ENCODE results near the gene LRBA.
"Not testable (repeated sequence)": the region's sequence is repeated elsewhere in the genome, so short reads cannot be mapped to it uniquely, and the experiment has no call there.

DNA sequence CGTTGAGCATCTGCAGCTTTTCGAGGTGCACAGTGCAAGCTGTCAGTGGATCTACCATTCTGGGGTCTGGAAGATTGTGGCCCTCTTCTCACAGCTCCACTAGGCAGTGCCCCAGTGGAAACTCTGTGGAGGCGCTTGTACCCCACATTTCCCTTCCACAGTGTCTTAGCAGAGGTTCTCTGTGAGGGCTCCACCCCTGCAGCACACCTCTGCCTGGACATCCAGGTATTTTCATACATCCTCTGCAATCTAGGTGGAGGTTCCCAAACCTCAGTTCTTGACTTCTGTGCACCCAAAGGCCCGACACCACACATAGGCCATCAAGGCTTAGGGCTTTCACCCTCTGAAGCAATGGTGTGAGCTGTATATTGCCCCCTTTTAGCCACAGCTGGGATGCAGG lies 57.1 kb downstream of the LRBA start:
- TF ChIP-seq, protein P1, sequence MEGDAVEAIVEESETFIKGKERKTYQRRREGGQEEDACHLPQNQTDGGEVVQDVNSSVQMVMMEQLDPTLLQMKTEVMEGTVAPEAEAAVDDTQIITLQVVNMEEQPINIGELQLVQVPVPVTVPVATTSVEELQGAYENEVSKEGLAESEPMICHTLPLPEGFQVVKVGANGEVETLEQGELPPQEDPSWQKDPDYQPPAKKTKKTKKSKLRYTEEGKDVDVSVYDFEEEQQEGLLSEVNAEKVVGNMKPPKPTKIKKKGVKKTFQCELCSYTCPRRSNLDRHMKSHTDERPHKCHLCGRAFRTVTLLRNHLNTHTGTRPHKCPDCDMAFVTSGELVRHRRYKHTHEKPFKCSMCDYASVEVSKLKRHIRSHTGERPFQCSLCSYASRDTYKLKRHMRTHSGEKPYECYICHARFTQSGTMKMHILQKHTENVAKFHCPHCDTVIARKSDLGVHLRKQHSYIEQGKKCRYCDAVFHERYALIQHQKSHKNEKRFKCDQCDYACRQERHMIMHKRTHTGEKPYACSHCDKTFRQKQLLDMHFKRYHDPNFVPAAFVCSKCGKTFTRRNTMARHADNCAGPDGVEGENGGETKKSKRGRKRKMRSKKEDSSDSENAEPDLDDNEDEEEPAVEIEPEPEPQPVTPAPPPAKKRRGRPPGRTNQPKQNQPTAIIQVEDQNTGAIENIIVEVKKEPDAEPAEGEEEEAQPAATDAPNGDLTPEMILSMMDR (IDR thresholded peaks at IDR 0.05; ENCODE audit: extremely low read depth in 1 of 2, insufficient read depth in 1 of 2, low read depth in 1 of 2, low read length in 2 of 2), result not testable (repeated sequence)
- not testable (repeated sequence) for TF ChIP-seq POLR2A (IDR thresholded peaks at IDR 0.05; ENCODE audit: low read depth, low read length); EZH2 (IDR thresholded peaks at IDR 0.05; ENCODE audit: borderline replicate concordance, low read depth, low read length, severe bottlenecking); POLR2AphosphoS5 (IDR thresholded peaks at IDR 0.05; ENCODE audit: insufficient read depth, low read depth, low read length); MAX (IDR thresholded peaks at IDR 0.05; ENCODE audit: insufficient read depth, insufficient read length); JUN (IDR thresholded peaks at IDR 0.05; ENCODE audit: borderline replicate concordance, insufficient read depth, insufficient read length, low read depth); FOS (IDR thresholded peaks at IDR 0.05; ENCODE audit: borderline replicate concordance, insufficient read depth, low read length); MYC (IDR thresholded peaks at IDR 0.05; ENCODE audit: low read depth, low read length); GATA2 (IDR thresholded peaks at IDR 0.05; ENCODE audit: insufficient read depth, insufficient read length, low read depth, low read length)
